Right forelimb (tissue), 1 donor: ENCODE data around the gene FAM156A.
"Not testable (repeated sequence)": the region's sequence is repeated elsewhere in the genome, so short reads cannot be mapped to it uniquely, and the experiment has no call there.

Experiments
- DNase-seq: peaks from one replicate; pipeline ENCODE4 v3.0.0-alpha.2; 2018

FAM156A gene

DNA sequence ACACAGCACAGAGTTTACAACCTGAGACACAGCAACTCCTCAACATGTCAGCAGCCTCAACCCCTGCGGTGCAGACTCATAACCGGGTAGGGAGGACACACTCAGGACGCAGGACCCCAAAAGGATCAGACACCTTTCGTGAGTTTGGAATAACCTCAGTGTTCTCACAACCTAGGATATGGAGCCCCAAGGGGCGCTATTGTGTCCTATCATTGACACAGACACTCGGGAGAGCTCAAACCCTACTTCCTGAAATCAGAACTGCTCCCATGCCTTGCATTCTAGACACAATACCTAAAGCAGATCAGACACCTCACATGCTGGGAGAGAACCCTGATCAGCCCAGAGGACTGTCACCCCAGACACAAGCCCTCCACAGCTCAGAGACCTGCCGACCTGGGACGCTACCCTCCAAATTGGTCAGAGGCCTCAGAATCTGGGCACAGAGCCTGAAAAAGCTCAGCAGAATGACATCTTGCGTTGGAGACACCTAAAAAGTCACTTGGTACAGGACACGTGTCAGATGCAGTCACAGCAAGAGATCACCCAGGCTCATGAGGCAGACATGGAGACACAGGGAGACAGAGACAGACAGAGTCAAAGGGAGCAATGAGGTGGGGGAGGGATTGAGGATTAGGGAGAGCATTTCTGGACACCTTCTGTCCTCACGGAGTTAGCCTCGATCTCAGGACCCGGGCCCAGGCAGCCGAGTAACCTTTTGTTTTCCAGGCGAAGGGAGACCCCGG is 8.8 kb upstream of the FAM156A start:
- DNase-seq, result not testable (repeated sequence)

DNA sequence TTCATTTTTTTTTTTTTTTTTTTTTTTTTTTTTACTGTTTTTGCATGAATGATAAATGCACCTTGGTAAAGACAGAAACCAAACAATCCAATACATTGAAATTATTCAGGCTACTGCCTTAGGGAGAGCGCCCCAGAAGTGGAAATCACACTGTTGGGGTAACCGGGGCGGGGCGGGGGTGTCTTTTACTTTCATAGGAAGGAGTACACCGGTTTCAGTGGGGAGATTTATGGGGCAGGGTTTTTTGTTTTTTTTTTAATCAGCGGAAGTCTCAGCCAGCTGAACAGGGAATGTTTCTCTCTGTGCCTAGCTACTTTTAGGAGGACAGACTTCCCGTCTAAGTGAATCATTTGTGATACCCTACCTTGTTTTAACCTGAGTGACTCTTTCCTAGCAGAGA is 643 bp upstream of the FAM156A start:
- not testable (repeated sequence) for DNase-seq

DNA sequence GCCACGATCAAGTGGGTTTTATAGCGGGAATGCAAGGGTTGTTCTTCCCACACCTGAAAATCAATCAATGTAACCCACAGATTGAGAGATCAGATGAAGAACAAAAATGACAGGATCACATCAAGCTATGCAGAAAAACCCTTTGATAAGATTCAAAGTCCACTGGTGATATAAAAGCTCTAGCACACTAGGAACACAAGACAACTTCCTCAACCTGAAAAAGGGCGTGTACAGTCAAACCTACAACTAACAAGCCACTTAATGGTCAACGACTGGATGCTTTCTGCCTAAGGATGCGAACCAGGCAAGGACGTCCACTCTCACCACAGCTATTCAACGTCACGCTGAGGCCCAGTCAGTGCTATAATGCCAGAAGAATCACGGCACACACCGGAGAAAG is 8.4 kb downstream of the FAM156A start:
- DNase-seq, result not testable (repeated sequence)

DNA sequence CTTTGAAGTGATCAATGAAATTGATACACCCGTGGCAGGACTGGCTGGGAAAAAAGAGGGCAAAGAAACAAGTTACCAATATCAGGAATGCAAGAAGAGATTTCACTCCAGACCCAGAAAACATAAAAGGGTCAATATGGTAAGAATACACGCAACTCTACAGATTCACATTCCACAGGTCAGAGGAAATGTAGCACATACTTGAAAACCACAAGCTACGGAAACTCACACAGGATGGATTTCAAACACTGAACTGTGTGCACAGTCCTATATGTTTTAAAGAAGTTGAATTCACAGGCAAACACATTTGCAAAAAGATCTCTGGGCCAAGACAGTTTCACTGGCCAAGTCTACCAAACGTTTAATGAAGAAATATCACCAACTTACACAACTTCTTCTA is 9.0 kb downstream of the FAM156A start:
- DNase-seq, result not testable (repeated sequence)

DNA sequence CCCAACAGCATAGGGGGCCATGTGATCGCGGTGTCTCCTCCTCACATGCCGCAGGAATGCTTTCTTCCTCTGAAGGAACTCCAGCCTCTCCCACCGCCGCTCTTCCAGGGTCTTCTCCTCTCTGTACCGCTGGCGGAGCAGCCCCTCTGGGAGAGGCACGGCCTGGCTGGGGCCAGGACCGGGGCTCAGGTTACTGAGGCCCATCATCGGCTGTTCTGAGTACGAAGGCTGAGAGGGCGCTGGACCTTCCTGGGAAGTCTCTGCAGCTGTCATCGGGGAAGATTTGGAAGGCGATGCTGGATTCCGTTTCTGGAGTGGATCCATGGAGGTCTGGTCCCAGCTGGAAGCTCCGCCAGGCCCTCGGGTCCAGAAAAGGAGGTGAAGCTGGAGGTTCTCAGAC is 10.1 kb downstream of the FAM156A start:
- not testable (repeated sequence) for DNase-seq

DNA sequence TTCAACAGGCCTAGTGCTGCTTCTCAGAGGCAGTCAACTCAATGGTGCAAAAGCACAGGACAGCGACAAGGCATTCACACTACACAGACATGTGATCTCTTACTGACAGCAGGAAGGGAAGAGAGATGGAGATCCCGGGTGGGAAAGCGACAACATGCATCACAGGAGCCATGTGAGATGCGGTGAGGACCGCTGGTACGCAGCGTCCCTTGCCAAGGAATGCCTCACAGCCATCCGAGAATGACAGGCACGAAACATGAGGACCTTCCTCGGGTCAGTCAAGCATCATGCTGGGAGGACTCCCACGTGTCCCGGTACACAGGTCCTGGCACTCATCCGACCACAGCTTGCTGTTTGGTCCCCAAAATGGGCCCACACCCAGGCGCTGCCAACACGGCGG is 10.8 kb downstream of the FAM156A start:
- not testable (repeated sequence) for DNase-seq

DNA sequence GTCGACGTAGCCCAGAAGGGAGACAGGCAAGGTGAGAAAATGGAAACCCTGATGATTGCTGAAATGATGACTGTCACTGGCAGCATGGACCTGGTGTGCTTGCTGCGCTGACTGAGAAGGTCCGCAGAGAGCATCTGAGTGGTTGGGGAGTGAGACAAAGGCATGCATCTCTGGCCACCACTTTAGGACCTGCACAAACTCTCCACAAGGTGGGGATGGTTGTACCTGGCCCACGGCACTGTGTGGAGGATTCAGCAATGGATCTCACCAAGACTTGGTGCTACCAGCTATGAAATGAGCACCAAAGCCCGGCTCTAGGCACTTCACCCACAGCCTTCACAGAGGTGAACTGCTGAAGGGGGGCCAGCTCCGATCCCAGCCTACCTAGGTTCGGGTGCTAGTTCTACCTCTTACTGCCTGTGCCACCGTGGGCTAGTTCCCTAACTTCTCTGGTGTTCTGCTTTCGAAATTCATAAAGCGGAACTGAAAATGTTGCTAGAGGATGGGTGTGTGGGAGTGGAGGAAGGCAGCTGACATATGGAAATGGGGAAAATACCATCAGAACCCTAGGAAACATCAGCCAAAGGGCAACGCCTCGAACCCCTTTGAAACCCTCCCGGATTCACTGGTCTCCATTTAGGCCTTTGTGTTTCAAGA is 12.4 kb downstream of the FAM156A start:
- not testable (repeated sequence) for DNase-seq

DNA sequence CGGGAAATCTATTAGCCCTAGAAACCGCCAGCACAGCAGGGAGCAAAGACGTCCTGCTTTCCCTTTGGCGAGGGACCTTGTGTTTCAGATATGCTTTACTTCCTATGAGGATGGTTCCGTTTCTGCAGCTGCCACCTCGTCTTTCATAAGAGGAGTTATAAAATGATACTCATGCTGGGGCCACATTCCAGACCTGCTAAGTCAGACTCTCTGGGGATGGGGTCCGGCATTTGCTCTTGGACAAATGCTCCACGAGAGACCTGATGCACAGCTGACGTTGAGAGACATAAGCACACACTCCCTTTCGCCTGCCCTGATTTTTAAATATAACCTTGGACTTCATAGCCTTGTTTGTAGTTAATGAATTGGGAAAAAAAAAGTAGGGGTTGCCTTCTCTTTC is 16.6 kb downstream of the FAM156A start:
- DNase-seq, result not testable (repeated sequence)

DNA sequence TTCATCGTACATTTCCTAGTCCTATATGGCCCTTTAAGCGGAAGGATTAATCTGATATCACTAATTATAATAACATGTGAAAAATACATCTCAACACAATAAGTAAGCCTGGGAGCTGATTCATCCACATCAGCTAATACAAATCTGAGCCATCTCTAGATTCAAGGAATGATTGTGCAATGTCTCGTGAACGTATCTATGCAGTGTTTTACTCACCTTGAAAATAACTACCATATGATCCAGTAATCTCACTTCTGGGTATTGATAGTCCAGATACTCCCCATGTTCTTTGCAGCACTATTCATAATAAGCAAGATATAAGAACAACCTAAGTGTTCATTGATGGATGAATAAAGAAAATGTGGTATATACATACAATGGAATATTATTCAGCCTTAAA is 17.6 kb downstream of the FAM156A start:
- DNase-seq, result not testable (repeated sequence)

DNA sequence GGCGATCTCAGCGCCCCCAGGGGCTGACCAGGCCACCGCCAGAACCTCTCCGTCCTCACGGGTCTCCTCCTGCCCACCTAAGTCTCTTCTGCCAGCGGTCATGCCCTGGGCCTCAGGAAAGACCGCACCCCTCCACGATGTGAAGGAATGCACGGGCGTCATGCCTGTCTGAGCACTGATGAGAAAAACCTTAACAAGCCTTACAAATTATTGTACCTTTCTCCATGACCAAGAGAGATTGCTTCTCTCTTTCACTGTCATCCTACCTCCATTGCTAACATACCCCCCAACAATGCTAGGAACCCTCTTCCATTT is 22.9 kb downstream of the FAM156A start:
- DNase-seq, result not testable (repeated sequence)

DNA sequence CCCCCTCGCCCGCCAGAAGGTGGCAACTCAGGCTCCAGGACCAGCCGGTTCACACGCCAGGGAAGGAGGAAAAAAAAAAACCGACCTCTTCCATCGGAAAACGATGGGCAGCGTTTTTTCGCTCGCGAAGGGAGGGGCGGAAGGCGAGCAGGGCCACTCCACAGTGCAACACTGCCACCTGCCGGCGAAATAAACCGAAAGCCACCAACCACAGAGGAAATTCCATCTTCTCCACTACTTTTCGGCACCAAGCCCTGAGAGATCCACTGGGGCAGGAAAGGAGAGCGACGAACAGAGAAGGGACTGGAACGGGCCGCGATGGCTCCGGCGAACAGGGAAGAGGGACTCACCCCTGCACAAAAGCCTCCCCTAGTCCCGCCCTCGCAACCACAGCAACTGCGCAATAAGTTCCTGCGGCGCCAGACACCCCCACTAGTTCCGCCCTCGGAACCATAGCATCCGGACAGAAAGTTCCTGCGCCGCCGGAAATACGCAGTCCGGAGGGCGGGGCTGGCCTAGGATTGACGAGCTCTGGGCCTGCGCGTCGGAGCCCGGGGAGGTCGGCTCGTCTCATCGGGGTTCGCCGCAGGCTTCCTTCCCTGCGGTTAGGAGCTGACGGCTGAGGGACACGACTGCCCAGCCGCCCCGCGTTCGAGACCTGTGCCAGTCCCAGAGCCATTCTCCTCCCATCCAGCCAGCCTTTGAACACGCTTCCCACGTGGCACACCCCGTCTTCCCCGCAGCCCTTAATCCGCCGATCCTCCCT is 23.4 kb downstream of the FAM156A start:
- peak; percentile 93 for DNase-seq

DNA sequence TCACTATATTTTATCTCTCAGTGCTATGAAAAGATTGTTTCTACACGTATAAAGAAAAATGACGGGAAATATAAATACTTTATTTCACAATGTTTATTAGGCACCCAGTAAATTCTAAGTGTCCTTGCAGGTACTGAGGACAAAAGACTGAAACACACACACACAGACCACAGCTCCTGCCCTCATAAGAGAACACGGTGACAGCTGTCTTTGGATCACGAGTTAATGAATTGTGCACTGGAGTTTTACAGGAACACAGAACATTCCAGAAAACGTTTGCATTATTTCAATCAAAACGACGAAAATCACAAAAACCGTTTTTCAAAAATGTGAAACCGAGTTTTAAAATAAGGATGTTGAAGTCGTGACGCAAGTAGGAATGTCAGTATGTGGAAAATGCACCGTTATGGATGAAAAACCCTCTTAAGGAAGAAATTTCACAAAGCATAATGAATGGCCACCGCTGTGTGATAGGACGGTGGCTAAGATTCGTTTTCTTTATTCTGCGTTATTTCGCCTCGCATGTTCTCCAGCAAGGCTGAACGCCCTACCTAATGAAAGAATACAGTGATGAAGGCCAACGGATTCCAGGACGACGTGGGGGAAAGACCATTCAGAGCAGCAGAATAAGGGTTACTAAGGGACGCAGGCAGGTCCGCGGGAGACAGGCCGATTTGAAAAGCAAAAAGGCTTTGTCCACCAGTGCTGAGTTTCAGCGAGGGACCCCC is 24.2 kb downstream of the FAM156A start:
- no peak for DNase-seq

DNA sequence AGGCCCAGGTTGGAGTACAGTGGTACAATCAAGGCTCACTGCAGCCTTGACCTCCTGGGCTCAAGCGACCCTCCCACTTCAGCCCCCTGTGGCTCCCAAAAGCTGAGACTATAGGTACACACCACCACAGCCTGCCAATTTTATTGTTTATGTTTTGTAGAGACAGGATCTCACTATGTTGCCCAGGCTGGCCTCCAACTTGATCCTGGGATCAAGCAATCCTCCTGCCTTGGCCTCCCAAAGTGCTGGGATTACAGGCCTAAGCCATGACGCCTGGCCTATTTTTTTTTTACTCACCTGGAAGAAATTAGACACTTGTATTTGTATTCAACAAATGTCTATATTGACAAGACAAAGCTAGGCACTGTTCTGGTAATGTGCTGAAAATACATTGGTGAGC is 25.1 kb downstream of the FAM156A start:
- DNase-seq, result no peak

DNA sequence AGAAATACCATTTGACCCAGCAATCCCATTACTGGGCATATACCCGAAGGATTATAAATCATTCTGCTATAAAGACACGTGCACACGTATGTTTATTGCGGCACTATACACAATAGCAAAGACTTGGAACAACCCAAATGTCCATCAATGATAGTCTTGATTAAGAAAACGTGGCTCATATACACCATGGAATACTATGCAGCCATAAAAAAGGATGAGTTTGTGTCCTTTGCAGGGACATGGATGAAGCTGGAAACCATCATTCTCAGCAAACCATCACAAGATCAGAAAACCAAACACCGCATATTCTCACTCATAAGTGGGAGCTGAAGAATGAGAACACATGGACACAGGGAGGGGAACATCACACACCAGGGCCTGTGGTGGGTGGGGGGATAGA is 28.1 kb downstream of the FAM156A start:
- DNase-seq, result not testable (repeated sequence)

DNA sequence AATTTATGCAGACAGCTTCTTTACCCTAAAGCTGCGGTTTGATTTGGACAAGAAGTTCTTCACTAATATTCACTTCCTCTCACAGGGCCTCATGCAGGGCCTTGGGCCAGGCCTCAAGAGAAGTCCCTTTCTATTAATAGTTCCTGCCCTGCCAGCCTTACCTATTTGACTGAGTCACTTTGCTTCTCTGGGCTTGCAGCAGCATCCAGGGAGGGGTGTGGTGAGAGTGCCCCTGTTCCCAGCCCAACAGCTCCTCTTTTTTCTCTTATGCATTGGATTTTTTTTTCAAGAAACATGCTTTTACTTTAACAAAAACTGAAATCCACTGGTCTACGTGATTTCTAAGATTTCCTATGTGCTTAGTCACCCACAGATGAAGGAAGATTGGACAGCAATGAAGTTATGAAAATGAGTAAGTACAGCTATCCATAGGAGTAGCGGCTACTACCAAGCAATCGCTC is 34.5 kb downstream of the FAM156A start:
- DNase-seq, result no peak

DNA sequence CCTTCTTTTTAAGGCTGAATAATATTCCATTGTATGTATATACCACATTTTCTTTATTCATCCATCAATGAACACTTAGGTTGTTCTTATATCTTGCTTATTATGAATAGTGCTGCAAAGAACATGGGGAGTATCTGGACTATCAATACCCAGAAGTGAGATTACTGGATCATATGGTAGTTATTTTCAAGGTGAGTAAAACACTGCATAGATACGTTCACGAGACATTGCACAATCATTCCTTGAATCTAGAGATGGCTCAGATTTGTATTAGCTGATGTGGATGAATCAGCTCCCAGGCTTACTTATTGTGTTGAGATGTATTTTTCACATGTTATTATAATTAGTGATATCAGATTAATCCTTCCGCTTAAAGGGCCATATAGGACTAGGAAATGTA is 43.6 kb downstream of the FAM156A start:
- DNase-seq, result not testable (repeated sequence)

DNA sequence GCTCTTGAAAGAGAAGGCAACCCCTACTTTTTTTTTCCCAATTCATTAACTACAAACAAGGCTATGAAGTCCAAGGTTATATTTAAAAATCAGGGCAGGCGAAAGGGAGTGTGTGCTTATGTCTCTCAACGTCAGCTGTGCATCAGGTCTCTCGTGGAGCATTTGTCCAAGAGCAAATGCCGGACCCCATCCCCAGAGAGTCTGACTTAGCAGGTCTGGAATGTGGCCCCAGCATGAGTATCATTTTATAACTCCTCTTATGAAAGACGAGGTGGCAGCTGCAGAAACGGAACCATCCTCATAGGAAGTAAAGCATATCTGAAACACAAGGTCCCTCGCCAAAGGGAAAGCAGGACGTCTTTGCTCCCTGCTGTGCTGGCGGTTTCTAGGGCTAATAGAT is 44.6 kb downstream of the FAM156A start:
- DNase-seq, result not testable (repeated sequence)

DNA sequence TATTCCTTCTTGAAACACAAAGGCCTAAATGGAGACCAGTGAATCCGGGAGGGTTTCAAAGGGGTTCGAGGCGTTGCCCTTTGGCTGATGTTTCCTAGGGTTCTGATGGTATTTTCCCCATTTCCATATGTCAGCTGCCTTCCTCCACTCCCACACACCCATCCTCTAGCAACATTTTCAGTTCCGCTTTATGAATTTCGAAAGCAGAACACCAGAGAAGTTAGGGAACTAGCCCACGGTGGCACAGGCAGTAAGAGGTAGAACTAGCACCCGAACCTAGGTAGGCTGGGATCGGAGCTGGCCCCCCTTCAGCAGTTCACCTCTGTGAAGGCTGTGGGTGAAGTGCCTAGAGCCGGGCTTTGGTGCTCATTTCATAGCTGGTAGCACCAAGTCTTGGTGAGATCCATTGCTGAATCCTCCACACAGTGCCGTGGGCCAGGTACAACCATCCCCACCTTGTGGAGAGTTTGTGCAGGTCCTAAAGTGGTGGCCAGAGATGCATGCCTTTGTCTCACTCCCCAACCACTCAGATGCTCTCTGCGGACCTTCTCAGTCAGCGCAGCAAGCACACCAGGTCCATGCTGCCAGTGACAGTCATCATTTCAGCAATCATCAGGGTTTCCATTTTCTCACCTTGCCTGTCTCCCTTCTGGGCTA is 48.9 kb downstream of the FAM156A start:
- DNase-seq, result not testable (repeated sequence)

DNA sequence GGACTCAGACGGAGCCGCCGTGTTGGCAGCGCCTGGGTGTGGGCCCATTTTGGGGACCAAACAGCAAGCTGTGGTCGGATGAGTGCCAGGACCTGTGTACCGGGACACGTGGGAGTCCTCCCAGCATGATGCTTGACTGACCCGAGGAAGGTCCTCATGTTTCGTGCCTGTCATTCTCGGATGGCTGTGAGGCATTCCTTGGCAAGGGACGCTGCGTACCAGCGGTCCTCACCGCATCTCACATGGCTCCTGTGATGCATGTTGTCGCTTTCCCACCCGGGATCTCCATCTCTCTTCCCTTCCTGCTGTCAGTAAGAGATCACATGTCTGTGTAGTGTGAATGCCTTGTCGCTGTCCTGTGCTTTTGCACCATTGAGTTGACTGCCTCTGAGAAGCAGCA is 50.4 kb downstream of the FAM156A start:
- not testable (repeated sequence) for DNase-seq

DNA sequence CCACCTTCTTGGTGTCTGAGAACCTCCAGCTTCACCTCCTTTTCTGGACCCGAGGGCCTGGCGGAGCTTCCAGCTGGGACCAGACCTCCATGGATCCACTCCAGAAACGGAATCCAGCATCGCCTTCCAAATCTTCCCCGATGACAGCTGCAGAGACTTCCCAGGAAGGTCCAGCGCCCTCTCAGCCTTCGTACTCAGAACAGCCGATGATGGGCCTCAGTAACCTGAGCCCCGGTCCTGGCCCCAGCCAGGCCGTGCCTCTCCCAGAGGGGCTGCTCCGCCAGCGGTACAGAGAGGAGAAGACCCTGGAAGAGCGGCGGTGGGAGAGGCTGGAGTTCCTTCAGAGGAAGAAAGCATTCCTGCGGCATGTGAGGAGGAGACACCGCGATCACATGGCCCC is 51.2 kb downstream of the FAM156A start:
- not testable (repeated sequence) for DNase-seq

DNA sequence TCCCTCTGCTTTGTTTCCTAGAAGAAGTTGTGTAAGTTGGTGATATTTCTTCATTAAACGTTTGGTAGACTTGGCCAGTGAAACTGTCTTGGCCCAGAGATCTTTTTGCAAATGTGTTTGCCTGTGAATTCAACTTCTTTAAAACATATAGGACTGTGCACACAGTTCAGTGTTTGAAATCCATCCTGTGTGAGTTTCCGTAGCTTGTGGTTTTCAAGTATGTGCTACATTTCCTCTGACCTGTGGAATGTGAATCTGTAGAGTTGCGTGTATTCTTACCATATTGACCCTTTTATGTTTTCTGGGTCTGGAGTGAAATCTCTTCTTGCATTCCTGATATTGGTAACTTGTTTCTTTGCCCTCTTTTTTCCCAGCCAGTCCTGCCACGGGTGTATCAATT is 52.2 kb downstream of the FAM156A start:
- DNase-seq, result not testable (repeated sequence)

DNA sequence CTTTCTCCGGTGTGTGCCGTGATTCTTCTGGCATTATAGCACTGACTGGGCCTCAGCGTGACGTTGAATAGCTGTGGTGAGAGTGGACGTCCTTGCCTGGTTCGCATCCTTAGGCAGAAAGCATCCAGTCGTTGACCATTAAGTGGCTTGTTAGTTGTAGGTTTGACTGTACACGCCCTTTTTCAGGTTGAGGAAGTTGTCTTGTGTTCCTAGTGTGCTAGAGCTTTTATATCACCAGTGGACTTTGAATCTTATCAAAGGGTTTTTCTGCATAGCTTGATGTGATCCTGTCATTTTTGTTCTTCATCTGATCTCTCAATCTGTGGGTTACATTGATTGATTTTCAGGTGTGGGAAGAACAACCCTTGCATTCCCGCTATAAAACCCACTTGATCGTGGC is 52.8 kb downstream of the FAM156A start:
- DNase-seq, result not testable (repeated sequence)
